Neuronal stem cell (in vitro differentiated cells): ENCODE results near the gene NFKB2.

Experiments
- DNase-seq: peaks from one replicate; pipeline ENCODE4 v3.0.0-alpha.2; 2013; ENCODE audit warnings: low spot score
- H2AFZ ChIP-seq: one replicate; pipeline ENCODE4 v1.6.1; 2013; ENCODE audit warnings: mild to moderate bottlenecking, low read length, inconsistent platforms
- H2AK5ac ChIP-seq: 2 replicates; pipeline ENCODE4 v1.6.1; 2013; ENCODE audit warnings: low read depth, mild to moderate bottlenecking, inconsistent platforms, low read length, moderate library complexity, mixed read lengths
- H2BK120ac ChIP-seq: 2 replicates; pipeline ENCODE4 v1.6.1; 2013; ENCODE audit warnings: low read depth, mild to moderate bottlenecking, inconsistent platforms, low read length, moderate library complexity, mixed read lengths
- H2BK12ac ChIP-seq: one replicate; pipeline ENCODE4 v1.6.1; 2013; ENCODE audit warnings: low read length, inconsistent platforms
- H2BK15ac ChIP-seq: 2 replicates; pipeline ENCODE4 v1.6.1; 2013; ENCODE audit warnings: mild to moderate bottlenecking, low read length, inconsistent platforms, mixed read lengths
- H2BK5ac ChIP-seq: one replicate; pipeline ENCODE4 v1.6.1; 2013; ENCODE audit warnings: inconsistent platforms, mild to moderate bottlenecking, low read length, moderate library complexity
- H3K14ac ChIP-seq: one replicate; pipeline ENCODE4 v1.6.1; 2013; ENCODE audit warnings: low read length, inconsistent platforms
- H3K18ac ChIP-seq: 2 replicates; pipeline ENCODE4 v1.6.1; 2013; ENCODE audit warnings: low read length, inconsistent platforms
- H3K23ac ChIP-seq: 2 replicates; pipeline ENCODE4 v1.6.1; 2013; ENCODE audit warnings: low read depth, mild to moderate bottlenecking, mixed read lengths, low read length, inconsistent platforms; ENCODE audit not compliant: poor library complexity
- H3K27ac ChIP-seq: replicated peaks from 3 replicates; pipeline ENCODE4 v1.5.1; 2013; ENCODE audit warnings: low read length, inconsistent platforms
- H3K27me3 ChIP-seq, 3 experiments: 2 replicates each; pipeline ENCODE4 v1.6.1; 2013; ENCODE audit warnings: low read length in 3 of 3, mild to moderate bottlenecking in 2 of 3, inconsistent platforms in 1 of 3, low read depth in 1 of 3, mixed read lengths in 1 of 3, moderate library complexity in 1 of 3; ENCODE audit not compliant: control insufficient read depth in 3 of 3, insufficient read depth in 3 of 3
- H3K36me3 ChIP-seq, 2 donors: replicated peaks in 1 of 2; 2 replicates each; pipeline ENCODE4 v1.6.1; 2013; ENCODE audit warnings: low read length in 2 of 2; ENCODE audit not compliant: control insufficient read depth in 2 of 2, insufficient read depth in 2 of 2
- H3K4ac ChIP-seq: 2 replicates; pipeline ENCODE4 v1.6.1; 2013; ENCODE audit warnings: inconsistent platforms, mild to moderate bottlenecking, low read length, moderate library complexity
- H3K4me1 ChIP-seq, 2 donors: 1 replicate in 1 of 2; 2 replicates in 1 of 2; pipeline ENCODE4 v1.6.1; 2013; ENCODE audit warnings: low read length in 2 of 2, low read depth in 1 of 2; ENCODE audit not compliant: control insufficient read depth in 2 of 2, insufficient read depth in 1 of 2
- H3K4me2 ChIP-seq: one replicate; pipeline ENCODE4 v1.6.1; 2013; ENCODE audit warnings: mild to moderate bottlenecking, low read length, inconsistent platforms; ENCODE audit not compliant: insufficient read depth, poor library complexity, severe bottlenecking
- H3K4me3 ChIP-seq, 2 donors: 2 replicates each; pipeline ENCODE4 v1.5.1; 2013; ENCODE audit warnings: low read length in 2 of 2, mild to moderate bottlenecking in 2 of 2, inconsistent platforms in 1 of 2, moderate library complexity in 1 of 2
- H3K79me1 ChIP-seq: one replicate; pipeline ENCODE4 v1.6.1; 2013; ENCODE audit warnings: low read depth, mild to moderate bottlenecking, inconsistent platforms, low read length, moderate library complexity
- H3K9ac ChIP-seq: one replicate; pipeline ENCODE4 v1.6.1; 2013; ENCODE audit warnings: mild to moderate bottlenecking, low read depth, low read length, inconsistent platforms; ENCODE audit not compliant: poor library complexity
- H3K9me3 ChIP-seq, 2 donors: replicated peaks in 1 of 2; 2 replicates each; pipeline versions ENCODE3 to v1.6.1; 2013; ENCODE audit warnings: low read length in 2 of 2, mild to moderate bottlenecking in 2 of 2, inconsistent platforms in 1 of 2, low read depth in 1 of 2, mixed read lengths in 1 of 2, moderate library complexity in 1 of 2; ENCODE audit not compliant: control insufficient read depth in 2 of 2, insufficient read depth in 1 of 2
- H4K8ac ChIP-seq: one replicate; pipeline ENCODE4 v1.6.1; 2013; ENCODE audit warnings: low read depth, mild to moderate bottlenecking, inconsistent platforms, low read length, moderate library complexity
- H4K91ac ChIP-seq: one replicate; pipeline ENCODE4 v1.6.1; 2013; ENCODE audit warnings: low read length, low read depth, mild to moderate bottlenecking, inconsistent platforms; ENCODE audit not compliant: poor library complexity
- WGBS, 2 donors: extraction: QIAGEN DNeasy Blood & Tissue Kit; methylation state at CpG; one replicate each; pipeline ENCODE4 v1.1.7; 2013; ENCODE audit warnings: missing lambda C conversion rate in 2 of 2, mixed read lengths in 1 of 2; ENCODE audit not compliant: insufficient read length in 2 of 2, insufficient replicate concordance in 1 of 2; ENCODE audit errors: extremely low coverage in 2 of 2; 5-methylcytosine and 5-hydroxymethylcytosine counted together

The NFKB2 gene

GRCh38 chr10:102402512-102402896 lies 7.0 kb downstream of the NFKB2 start:
- Histone ChIP-seq H3K27ac (no peak overlapping the region), H4K8ac (no peak overlapping the region), H3K4me1 (peaks cover 4 to 12% of the 10 kb centered on the region in 2 donors), H2BK15ac (no peak overlapping the region), H3K27me3 (peaks cover 0 to 9% (median under 1%) of the 10 kb centered on the region in 3 experiments), H2BK120ac (no peak overlapping the region), H3K14ac (no peak overlapping the region), H3K4me2 (no peak overlapping the region), H3K9me3 (no peaks in the 10 kb centered on the region), H3K79me1 (peaks cover 1% of the 10 kb centered on the region), H3K4me3 (no peak overlapping the region), H3K23ac (no peak overlapping the region), H3K18ac (no peak overlapping the region), H3K36me3 (peaks cover 0 to 57% of the 10 kb centered on the region in 2 donors), H2BK12ac (no peak overlapping the region), H2BK5ac (no peak overlapping the region), H4K91ac (no peak overlapping the region), H2AK5ac (no peak overlapping the region), H3K4ac (no peak overlapping the region), H2AFZ (no peak overlapping the region), H3K9ac (no peak overlapping the region)
- WGBS, 2 donors: no CpG with 5 or more reads among the region's 5 CpGs
- DNase-seq: no peak

GRCh38 chr10:102403115-102403514 lies 7.6 kb downstream of the NFKB2 start:
- no peak overlapping the region for H2BK120ac ChIP-seq
- H3K9me3 ChIP-seq: peaks cover 0 to 2% of the 10 kb centered on the region in 2 donors
- H2AK5ac ChIP-seq: no peak overlapping the region
- H3K4me3 ChIP-seq: no peak overlapping the region
- H3K27me3 ChIP-seq: peaks cover 0 to 15% (median 7%) of the 10 kb centered on the region in 3 experiments
- peaks cover 1% of the 10 kb centered on the region for H3K79me1 ChIP-seq
- H2BK12ac ChIP-seq: no peak overlapping the region
- no peak for DNase-seq
- no peak overlapping the region for H3K14ac ChIP-seq
- no peak overlapping the region for H4K8ac ChIP-seq
- no peak overlapping the region for H3K18ac ChIP-seq
- peak overlapping the region; percentile 70 for H3K9ac ChIP-seq
- no peak overlapping the region for H4K91ac ChIP-seq
- H2AFZ ChIP-seq: no peak overlapping the region
- H3K23ac ChIP-seq: no peak overlapping the region
- H2BK5ac ChIP-seq: no peak overlapping the region
- peaks cover 4 to 14% of the 10 kb centered on the region in 2 donors for H3K4me1 ChIP-seq
- no peak overlapping the region for H3K27ac ChIP-seq
- WGBS, 2 donors: no CpG with 5 or more reads among the region's 13 CpGs
- no peak overlapping the region for H3K4ac ChIP-seq
- H3K4me2 ChIP-seq: no peak overlapping the region
- no peak overlapping the region for H2BK15ac ChIP-seq
- peaks cover 0 to 50% of the 10 kb centered on the region in 2 donors for H3K36me3 ChIP-seq

GRCh38 chr10:102404361-102405107 lies 9.0 kb downstream of the NFKB2 start:
- H3K4me2 ChIP-seq: no peak overlapping the region
- H3K36me3 ChIP-seq: peaks cover 0 to 43% of the 10 kb centered on the region in 2 donors
- peaks cover 10 to 16% of the 10 kb centered on the region in 2 donors for H3K4me1 ChIP-seq
- no peak for DNase-seq
- H2BK120ac ChIP-seq: no peak overlapping the region
- peaks cover 0 to 5% of the 10 kb centered on the region in 2 donors for H3K9me3 ChIP-seq
- H3K27ac ChIP-seq: no peak overlapping the region
- H2BK5ac ChIP-seq: no peak overlapping the region
- H3K9ac ChIP-seq: peak overlapping the region; percentile 44
- peaks cover 0 to 28% (median 14%) of the 10 kb centered on the region in 3 experiments for H3K27me3 ChIP-seq
- no peak overlapping the region for H3K14ac ChIP-seq
- H2BK12ac ChIP-seq: peak overlapping the region; percentile 16
- H3K18ac ChIP-seq: no peak overlapping the region
- no CpG with 5 or more reads among the region's 17 CpGs for WGBS, 2 donors
- no peak overlapping the region for H2AFZ ChIP-seq
- H4K91ac ChIP-seq: peak overlapping the region; percentile 53
- no peaks in the 10 kb centered on the region for H3K79me1 ChIP-seq
- no peak overlapping the region for H2AK5ac ChIP-seq
- no peak overlapping the region for H4K8ac ChIP-seq
- no peak overlapping the region for H2BK15ac ChIP-seq
- H3K23ac ChIP-seq: no peak overlapping the region
- no peak overlapping the region for H3K4me3 ChIP-seq
- H3K4ac ChIP-seq: no peak overlapping the region

- H4K91ac ChIP-seq: no peak overlapping the region
- H3K27ac ChIP-seq: no peak overlapping the region
- H3K9ac ChIP-seq: no peak overlapping the region
- H3K79me1 ChIP-seq: no peaks in the 10 kb centered on the region
- peak overlapping the region; percentile 53 for H3K4ac ChIP-seq
- H2BK5ac ChIP-seq: no peak overlapping the region
- peak overlapping the region; percentile 89 for H3K14ac ChIP-seq
- H2BK15ac ChIP-seq: no peak overlapping the region
- no peak overlapping the region for H4K8ac ChIP-seq
- H3K23ac ChIP-seq: peak overlapping the region; percentile 73
- DNase-seq: no peak
- peaks cover 12 to 17% of the 10 kb centered on the region in 2 donors for H3K4me1 ChIP-seq
- peaks cover 0 to 40% of the 10 kb centered on the region in 2 donors for H3K36me3 ChIP-seq
- no peak overlapping the region for H2AFZ ChIP-seq
- peaks cover 0 to 5% of the 10 kb centered on the region in 2 donors for H3K9me3 ChIP-seq
- H3K4me2 ChIP-seq: no peak overlapping the region
- WGBS, 2 donors: no CpG with 5 or more reads among the region's 19 CpGs
- no peak overlapping the region for H2BK12ac ChIP-seq
- H2BK120ac ChIP-seq: no peak overlapping the region
- H3K27me3 ChIP-seq: peaks cover 0 to 34% (median 20%) of the 10 kb centered on the region in 3 experiments
- no peak overlapping the region for H3K18ac ChIP-seq
- H3K4me3 ChIP-seq: no peak overlapping the region
- H2AK5ac ChIP-seq: peak overlapping the region; percentile 94
These were observed 9.6 kb downstream of the NFKB2 start for GRCh38 chr10:102405108-102405571.
